ENCODE measurements around the gene GLRA3. TPM values are rescaled to one million over a fixed set of nuclear protein-coding genes. Genes with fewer than 3 reads are reported as not detected.

GLRA3 gene
- total RNA-seq, 2 experiments from 2014 or later, result not detected

GRCh38 chr4:174613979-174614378 is 215.1 kb downstream of the GLRA3 start:
- no peaks in the 10 kb centered on the region for H3K4me1 Mint-ChIP-seq
- H3K27ac Mint-ChIP-seq, result no peak overlapping the region

GRCh38 chr4:174611792-174612191 is 217.3 kb downstream of the GLRA3 start:
- no peak for DNase-seq
- Mint-ChIP-seq H3K4me3 (no peak overlapping the region), H3K36me3 (ENCODE audit: low read depth) (peaks cover 3% of the 10 kb centered on the region), H3K27me3 (no peaks in the 10 kb centered on the region), H3K9me3 (peaks cover 5% of the 10 kb centered on the region), H3K4me1 (no peaks in the 10 kb centered on the region), H3K27ac (no peak overlapping the region)
- POLR2A ChIA-PET, result no interaction called here
- CTCF ChIA-PET, result no interaction called here

More at GRCh38 chr4:174613979-174614378, 215.1 kb downstream of the GLRA3 start:
- POLR2A ChIA-PET, result no interaction called here
- peaks cover 3% of the 10 kb centered on the region for H3K36me3 Mint-ChIP-seq (ENCODE audit: low read depth)
- no peaks in the 10 kb centered on the region for H3K27me3 Mint-ChIP-seq
- no peak for DNase-seq
- H3K4me3 Mint-ChIP-seq, result no peak overlapping the region
- CTCF ChIA-PET, result no interaction called here
- H3K9me3 Mint-ChIP-seq, result peaks cover 5% of the 10 kb centered on the region

- Mint-ChIP-seq H3K36me3 (ENCODE audit: low read depth) (peaks cover 1% of the 10 kb centered on the region), H3K4me3 (no peak overlapping the region), H3K4me1 (no peaks in the 10 kb centered on the region), H3K27ac (no peak overlapping the region), H3K9me3 (peaks cover 3% of the 10 kb centered on the region), H3K27me3 (no peaks in the 10 kb centered on the region)
- no peak for DNase-seq
- ChIA-PET POLR2A (no interaction called here), CTCF (no interaction called here)
These were observed 221.3 kb downstream of the GLRA3 start for GRCh38 chr4:174607792-174608191.

GRCh38 chr4:174604198-174604597 is 224.8 kb downstream of the GLRA3 start:
- POLR2A ChIA-PET, result no interaction called here
- no peaks in the 10 kb centered on the region for H3K27me3 Mint-ChIP-seq
- H3K4me1 Mint-ChIP-seq, result no peaks in the 10 kb centered on the region
- H3K27ac Mint-ChIP-seq, result no peak overlapping the region
- no peak for DNase-seq
- no peak overlapping the region for H3K4me3 Mint-ChIP-seq
- H3K36me3 Mint-ChIP-seq (ENCODE audit: low read depth), result no peaks in the 10 kb centered on the region
- CTCF ChIA-PET, result no interaction called here
- no peaks in the 10 kb centered on the region for H3K9me3 Mint-ChIP-seq

GRCh38 chr4:174600391-174600790 is 228.7 kb downstream of the GLRA3 start:
- H3K4me3 Mint-ChIP-seq, result no peak overlapping the region
- H3K36me3 Mint-ChIP-seq (ENCODE audit: low read depth), result no peaks in the 10 kb centered on the region
- POLR2A ChIA-PET, result no interaction called here
- H3K27me3 Mint-ChIP-seq, result no peaks in the 10 kb centered on the region
- no peak overlapping the region for H3K27ac Mint-ChIP-seq
- CTCF ChIA-PET, result no interaction called here
- no peaks in the 10 kb centered on the region for H3K4me1 Mint-ChIP-seq
- no peaks in the 10 kb centered on the region for H3K9me3 Mint-ChIP-seq
- no peak for DNase-seq

GRCh38 chr4:174598800-174599199 is 230.2 kb downstream of the GLRA3 start:
- no peak overlapping the region for H3K27ac Mint-ChIP-seq
- no peak for DNase-seq
- no peaks in the 10 kb centered on the region for H3K36me3 Mint-ChIP-seq (ENCODE audit: low read depth)
- H3K4me1 Mint-ChIP-seq, result no peaks in the 10 kb centered on the region
- H3K9me3 Mint-ChIP-seq, result no peaks in the 10 kb centered on the region
- no peak overlapping the region for H3K4me3 Mint-ChIP-seq
- POLR2A ChIA-PET, result no interaction called here
- H3K27me3 Mint-ChIP-seq, result no peaks in the 10 kb centered on the region
- CTCF ChIA-PET, result no interaction called here

GRCh38 chr4:174596513-174596912 is 232.5 kb downstream of the GLRA3 start:
- ChIA-PET POLR2A (no interaction called here), CTCF (no interaction called here)
- Mint-ChIP-seq H3K4me3 (no peak overlapping the region), H3K27me3 (no peaks in the 10 kb centered on the region), H3K4me1 (peaks cover 11% of the 10 kb centered on the region), H3K36me3 (ENCODE audit: low read depth) (no peaks in the 10 kb centered on the region), H3K9me3 (no peaks in the 10 kb centered on the region), H3K27ac (no peak overlapping the region)
- DNase-seq, result no peak

GRCh38 chr4:174595141-174595929 is 233.7 kb downstream of the GLRA3 start:
- Mint-ChIP-seq H3K27ac (no peak overlapping the region), H3K36me3 (ENCODE audit: low read depth) (no peaks in the 10 kb centered on the region), H3K27me3 (no peaks in the 10 kb centered on the region), H3K4me3 (no peak overlapping the region), H3K4me1 (peaks cover 19% of the 10 kb centered on the region), H3K9me3 (no peaks in the 10 kb centered on the region)
- DNase-seq, result no peak
- ChIA-PET POLR2A (no interaction called here), CTCF (no interaction called here)

GRCh38 chr4:174593701-174594100 is 235.3 kb downstream of the GLRA3 start:
- no peak for DNase-seq
- Mint-ChIP-seq H3K27ac (no peak overlapping the region), H3K4me1 (peaks cover 20% of the 10 kb centered on the region), H3K4me3 (no peak overlapping the region), H3K36me3 (ENCODE audit: low read depth) (no peaks in the 10 kb centered on the region), H3K27me3 (no peaks in the 10 kb centered on the region), H3K9me3 (no peaks in the 10 kb centered on the region)
- CTCF ChIA-PET, result no interaction called here
- POLR2A ChIA-PET, result no interaction called here

GRCh38 chr4:174592985-174593335 is 236.1 kb downstream of the GLRA3 start:
- Mint-ChIP-seq H3K36me3 (ENCODE audit: low read depth) (no peaks in the 10 kb centered on the region), H3K4me1 (peaks cover 20% of the 10 kb centered on the region), H3K27ac (no peak overlapping the region), H3K9me3 (peaks cover 2% of the 10 kb centered on the region), H3K27me3 (peaks cover 2% of the 10 kb centered on the region), H3K4me3 (no peak overlapping the region)
- ChIA-PET POLR2A (no interaction called here), CTCF (no interaction called here)
- no peak for DNase-seq

- Mint-ChIP-seq H3K27ac (no peak overlapping the region), H3K36me3 (ENCODE audit: low read depth) (no peaks in the 10 kb centered on the region), H3K4me1 (peaks cover 20% of the 10 kb centered on the region), H3K27me3 (peaks cover 4% of the 10 kb centered on the region), H3K9me3 (peaks cover 6% of the 10 kb centered on the region), H3K4me3 (no peak overlapping the region)
- no peak for DNase-seq
- ChIA-PET POLR2A (no interaction called here), CTCF (no interaction called here)
These were observed 236.6 kb downstream of the GLRA3 start for GRCh38 chr4:174592256-174592984.

GRCh38 chr4:174591243-174592021 is 237.6 kb downstream of the GLRA3 start:
- peaks cover 6% of the 10 kb centered on the region for H3K9me3 Mint-ChIP-seq
- ChIA-PET POLR2A (interaction anchor here (1.3 to 2.5 kb wide), 2 partner anchors 69 to 233 kb away, joined by 4 to 11 read pairs; partner anchors contain the start of gene HPGD), CTCF (no interaction called here)
- peak overlapping the region; percentile 82 for H3K27ac Mint-ChIP-seq
- H3K36me3 Mint-ChIP-seq (ENCODE audit: low read depth), result no peaks in the 10 kb centered on the region
- peaks cover 4% of the 10 kb centered on the region for H3K27me3 Mint-ChIP-seq
- no peak for DNase-seq
- no peak overlapping the region for H3K4me3 Mint-ChIP-seq
- H3K4me1 Mint-ChIP-seq, result peaks cover 20% of the 10 kb centered on the region

- no peak overlapping the region for H3K4me3 Mint-ChIP-seq
- H3K27me3 Mint-ChIP-seq, result peaks cover 4% of the 10 kb centered on the region
- POLR2A ChIA-PET, result interaction anchor here (1.3 to 2.5 kb wide), 2 partner anchors 68 to 232 kb away, joined by 4 to 11 read pairs; partner anchors contain the start of gene HPGD
- peaks cover 20% of the 10 kb centered on the region for H3K4me1 Mint-ChIP-seq
- no peak for DNase-seq
- CTCF ChIA-PET, result interaction anchor here (0.7 kb wide), 1 partner anchor 13 kb away, joined by 3 read pairs; no protein-coding TSS in a partner anchor
- peaks cover 6% of the 10 kb centered on the region for H3K9me3 Mint-ChIP-seq
- H3K36me3 Mint-ChIP-seq (ENCODE audit: low read depth), result no peaks in the 10 kb centered on the region
- H3K27ac Mint-ChIP-seq, result no peak overlapping the region
These were observed 238.7 kb downstream of the GLRA3 start for GRCh38 chr4:174590336-174590735.

All from activated CD4-positive, alpha-beta memory T cell treated with anti-CD3 and anti-CD28 coated beads, Interleukin-2, amount 10 ng/mL, durations not matched to agents 7 days and 5 days (primary cell).